GM21737 (cell line): ENCODE measurements around the gene AGER.

ENCODE experiments used
- ATAC-seq: cut with Tn5 transposase; IDR thresholded peaks from one replicate; pipeline ENCODE4 v1.9.1; 2021; ENCODE audit warnings: mild to moderate bottlenecking, moderate library complexity; ENCODE audit not compliant: unreplicated experiment

The AGER gene

DNA sequence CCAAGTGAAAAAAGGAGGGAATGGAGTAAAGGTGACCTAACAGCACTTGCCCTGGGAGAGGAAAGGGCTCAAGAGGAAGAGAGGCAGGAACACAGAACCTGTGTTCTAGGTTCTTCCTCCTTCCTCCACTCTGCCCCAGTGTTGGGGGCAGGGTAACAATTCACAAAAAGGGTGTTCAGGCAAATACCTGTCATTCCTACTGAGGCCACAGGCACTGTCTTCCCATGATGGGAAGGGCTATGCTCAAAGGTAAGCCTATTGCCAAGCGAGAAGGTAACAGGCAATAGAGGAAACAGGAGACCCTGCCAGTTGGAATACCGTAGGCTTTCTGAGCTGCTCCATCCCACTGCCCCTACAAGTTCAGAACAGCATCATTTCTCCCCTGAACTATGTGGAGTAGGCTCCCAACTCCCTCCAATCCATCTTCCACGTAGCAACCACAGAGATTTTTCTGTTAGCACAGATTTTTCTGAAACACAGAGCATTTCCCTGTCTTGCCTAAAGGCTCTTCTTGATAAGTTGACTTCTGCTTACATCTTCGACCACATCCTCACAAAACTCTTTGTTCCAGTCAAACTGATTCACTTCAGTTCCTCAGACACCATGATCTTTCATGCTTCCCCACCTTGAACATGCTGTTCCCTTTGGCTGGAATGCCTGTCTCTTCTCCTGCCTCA lies 10.9 kb downstream of the AGER start:
- no peak for ATAC-seq

DNA sequence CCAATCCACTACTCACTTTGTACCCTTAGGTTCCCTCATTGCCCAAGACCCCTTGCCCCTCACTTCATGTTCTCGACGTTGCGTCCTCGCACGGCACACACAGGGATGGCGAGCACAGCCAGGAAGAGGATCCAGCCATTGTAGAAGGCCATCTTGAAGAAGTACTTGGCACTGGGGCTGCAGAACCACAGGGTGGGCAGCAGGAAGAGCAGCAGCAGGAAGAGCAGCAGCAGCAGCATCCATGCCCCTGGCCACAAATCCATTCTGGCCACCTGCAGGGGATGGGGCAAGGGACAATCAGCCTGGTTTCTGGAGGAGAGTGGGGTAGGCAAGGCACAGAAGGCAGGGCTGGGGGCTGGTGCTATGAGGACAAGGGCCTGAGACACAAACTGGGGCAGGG lies 12.8 kb downstream of the AGER start:
- no peak for ATAC-seq

DNA sequence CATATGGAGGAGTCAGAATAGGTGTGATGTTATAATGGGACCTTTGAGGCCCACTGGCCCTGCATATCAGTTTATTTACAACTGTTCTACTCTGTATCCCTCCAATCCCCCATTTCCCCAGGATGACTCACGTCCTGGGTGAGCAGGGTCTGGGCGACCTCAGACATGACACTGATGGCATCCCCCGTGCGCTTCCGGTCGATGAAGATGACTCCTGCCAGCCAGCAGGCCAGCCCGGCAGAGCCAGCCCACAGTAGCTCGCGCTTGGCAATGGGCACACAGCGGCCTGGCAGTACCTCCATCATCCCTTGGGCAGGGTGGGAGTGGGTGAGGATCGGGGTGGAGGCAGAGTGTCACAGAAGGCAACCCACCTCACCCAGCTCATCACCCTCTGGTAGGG lies 13.8 kb downstream of the AGER start:
- ATAC-seq, result no peak

DNA sequence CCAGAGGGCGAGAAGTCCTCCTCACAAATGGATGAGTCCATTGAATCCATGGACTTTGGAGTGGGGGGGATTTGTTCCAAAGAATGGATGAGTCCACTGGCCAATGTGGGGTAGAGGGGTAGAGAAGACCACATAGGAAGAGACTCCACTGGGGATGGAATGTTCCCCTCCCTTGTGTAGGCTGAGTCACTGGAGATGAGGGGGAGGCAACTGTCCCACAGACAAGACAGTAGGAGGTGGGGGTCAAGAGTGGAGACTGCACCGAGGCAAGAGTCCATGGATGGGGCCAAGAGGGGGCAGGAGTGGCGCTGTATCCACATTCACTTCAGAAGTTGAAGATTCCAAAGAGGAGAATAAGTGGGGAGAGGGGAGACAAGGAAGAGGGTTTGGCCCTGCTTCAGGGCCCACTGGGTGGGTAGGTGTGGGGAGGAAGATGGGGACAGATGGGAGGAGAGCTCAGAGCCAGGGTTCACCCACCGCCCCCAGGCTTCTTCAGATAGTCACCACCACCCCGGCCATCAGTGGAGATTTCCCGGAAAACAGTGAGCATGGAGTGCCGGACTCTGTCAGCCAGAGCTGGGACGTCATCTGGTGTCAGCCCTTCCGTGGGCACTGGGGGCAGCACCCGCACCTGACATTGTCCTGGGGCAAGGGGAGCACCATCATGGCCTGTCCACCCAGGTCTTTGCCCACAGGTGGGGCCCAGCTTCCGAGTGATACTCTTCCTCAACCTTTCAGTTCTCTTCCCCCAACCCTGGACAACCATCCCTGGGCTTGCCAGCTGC lies 15.1 kb downstream of the AGER start:
- no peak for ATAC-seq

DNA sequence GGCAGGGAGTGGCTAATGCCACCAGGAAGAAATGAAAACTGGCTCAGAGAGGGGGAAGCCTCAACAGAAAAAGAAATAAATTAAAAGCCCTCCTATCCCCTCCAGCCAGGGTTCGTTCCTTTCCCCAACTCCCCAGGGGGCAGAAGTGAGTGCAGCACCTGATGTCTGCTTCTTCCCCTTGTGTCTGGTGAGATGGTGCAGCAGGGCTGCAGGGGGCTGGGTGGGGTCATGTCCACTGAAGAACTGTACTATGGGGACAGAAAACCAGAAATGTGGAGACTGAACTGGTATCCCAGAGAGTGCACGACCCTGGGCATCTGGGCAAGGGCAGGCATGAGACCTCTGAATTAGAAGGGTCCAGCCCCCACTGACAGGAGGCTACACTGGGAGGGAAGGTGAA lies 15.7 kb downstream of the AGER start:
- no peak for ATAC-seq

DNA sequence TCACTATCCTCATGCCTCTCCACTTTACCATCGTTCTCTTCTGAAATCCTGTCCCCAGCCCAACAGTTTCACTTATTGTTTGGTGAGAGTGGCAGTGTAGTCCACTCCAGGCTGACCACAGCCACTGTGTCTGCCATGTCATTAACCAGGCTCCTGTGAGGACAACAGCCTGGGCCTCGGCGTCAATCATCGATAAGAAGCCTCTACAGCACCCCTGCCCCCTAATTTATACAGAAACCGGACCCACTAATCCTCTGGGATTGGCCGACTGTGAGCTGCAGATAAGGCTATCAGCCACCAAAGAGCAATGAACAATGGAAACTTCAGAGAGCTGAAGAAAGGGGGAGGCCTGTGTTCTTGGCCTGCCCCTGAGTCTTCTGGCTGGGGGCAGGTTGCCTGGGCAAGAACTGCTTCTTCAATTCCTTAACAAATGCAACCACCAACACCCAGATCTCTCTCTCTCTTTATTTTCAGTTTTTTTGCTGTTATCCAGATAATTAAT lies 16.2 kb downstream of the AGER start:
- ATAC-seq, result no peak

DNA sequence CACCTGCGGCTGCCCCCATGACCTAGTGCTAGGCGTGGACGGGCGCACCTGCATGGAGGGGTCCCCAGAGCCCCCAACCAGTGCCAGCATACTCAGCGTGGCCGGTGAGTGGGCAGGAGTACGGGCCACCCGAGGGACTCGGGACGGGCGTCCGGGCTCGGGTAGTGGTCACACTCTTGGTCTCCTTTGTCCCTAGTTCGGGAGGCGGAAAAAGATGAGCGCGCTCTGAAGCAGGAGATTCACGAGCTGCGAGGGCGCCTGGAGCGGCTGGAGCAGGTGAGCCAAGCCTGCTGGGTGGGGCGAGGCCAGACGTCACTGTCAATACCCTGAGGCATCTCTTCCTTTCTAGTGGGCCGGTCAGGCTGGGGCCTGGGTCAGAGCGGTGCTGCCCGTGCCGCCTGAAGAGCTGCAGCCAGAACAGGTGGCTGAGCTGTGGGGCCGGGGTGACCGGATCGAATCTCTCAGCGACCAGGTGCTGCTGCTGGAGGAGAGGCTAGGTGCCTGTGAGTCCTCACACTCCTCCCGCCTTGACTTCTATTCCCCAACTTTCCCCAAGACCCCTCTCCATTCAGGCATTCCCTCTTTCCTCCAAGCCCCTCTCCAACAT lies 16.8 kb downstream of the AGER start:
- no peak for ATAC-seq

DNA sequence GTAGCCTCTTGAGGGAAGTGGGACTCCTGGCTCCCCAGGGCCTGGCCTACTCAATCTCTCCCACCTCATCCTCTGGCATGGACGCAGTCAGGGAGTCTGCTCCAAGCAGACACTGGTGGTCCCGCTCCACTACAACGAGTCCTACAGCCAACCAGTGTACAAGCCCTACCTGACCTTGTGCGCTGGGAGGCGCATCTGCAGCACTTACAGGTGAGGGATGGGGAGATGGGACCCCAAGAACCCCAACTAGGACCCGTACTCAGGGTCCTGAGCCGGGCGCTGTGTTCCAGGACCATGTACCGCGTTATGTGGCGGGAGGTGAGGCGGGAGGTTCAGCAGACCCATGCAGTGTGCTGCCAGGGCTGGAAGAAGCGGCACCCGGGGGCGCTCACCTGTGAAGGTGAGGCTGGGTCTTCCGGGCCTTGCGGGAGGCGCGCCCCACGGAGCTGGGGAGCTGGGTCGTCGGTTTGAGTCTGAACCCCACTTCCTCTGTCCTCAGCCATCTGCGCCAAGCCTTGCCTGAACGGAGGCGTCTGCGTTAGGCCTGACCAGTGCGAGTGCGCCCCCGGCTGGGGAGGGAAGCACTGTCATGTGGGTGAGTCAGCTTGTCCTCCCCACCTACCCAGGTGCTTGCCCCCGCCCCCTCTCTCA lies 17.5 kb downstream of the AGER start:
- ATAC-seq, result no peak

DNA sequence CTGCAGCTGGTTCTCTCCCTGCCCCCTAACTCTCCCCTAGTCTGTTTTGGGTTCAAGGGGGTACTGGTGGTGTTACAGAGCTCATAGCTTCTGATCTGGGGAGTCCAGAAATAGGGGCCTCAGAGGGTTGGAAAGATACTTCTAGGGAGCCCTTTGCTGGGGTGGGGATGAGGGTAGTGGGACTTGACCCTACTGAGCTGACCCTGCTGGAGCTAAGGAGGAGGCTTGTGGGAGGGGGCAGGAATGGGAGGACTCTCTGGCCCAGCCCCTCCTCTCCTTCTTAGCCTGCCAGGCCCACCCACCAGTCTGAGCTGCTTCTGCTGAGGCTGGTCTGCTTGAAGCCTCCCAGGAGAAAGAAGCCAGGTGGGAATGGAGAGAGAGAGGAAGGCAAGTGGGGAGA lies 19.8 kb downstream of the AGER start, which contains the start of gene EGFL8:
Gene EGFL8 (plus strand): TSS at position 301 of the 400 bp plus-strand sequence. CDS start 1,571 bp downstream, outside the sequence.
- no peak for ATAC-seq

DNA sequence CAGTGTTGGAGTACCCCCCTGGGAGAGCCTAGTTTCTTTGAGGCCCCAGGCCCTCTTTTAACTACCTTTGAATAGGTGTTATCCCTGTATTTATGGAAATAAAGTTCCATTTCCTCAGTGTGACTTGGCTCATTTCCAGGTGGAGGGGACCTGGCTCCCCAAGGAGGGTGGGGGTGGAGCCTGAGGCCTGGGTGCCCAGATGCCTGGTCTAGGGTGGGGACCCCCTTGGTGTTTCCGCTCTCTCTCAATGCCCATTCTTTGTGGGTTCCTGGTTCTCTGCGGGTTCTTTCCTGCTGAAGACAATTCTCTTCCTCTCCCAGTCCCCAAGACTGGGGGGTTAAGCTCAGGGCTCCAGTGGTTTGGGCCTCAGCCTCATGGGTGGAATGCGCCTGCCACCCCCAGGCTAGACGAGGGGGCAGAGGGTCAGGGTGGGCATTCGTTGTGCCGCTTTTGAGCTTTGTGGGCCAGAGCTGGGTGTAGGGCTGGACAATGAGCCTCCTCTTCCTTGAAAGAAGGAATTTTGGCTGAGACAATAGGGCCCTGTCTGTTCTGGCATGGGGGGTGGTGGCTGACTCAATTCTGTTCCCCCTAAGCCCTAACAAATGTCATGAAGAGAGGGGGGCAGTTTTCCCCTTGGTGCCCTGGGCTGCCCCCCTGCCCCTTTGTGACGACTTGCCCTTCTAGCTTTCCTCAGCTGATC lies 20.3 kb downstream of the AGER start:
- no peak for ATAC-seq

DNA sequence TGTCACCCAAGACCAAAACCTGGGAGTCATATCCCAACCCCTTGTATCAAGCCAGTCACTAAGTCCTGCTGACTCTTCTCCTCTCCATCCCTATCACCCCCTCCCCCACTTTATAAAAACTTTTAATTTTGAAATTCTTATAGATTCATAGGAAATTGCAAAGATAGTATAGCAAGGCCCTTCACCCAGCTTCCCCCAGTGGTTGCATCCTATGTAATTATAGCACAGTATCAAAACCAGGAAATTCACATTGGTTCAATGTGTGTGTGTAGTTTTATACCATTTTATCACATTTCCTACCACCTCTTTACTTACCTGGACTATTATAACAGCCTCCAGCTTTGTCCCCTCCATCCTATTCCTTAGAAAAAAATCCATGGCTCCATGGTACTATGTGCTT lies 26.0 kb downstream of the AGER start:
- no peak for ATAC-seq

DNA sequence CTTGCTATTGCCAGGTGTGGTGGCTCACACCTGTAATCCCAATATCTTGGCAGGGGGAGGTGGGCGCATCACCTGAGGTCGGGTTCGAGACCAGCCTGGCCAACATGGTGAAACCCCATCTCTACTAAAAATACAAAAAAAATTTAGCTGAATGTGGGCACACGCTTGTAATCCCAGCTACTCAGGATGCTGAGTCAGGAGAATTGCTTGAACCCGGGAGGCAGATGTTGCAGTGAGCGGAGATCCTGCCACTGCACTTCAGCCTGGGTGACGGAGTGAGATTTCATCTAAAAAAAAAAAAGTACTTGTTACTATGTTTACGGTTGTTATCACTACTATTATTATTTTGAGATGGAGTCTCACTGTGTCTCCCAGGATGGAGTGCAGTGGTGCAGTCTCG lies 27.2 kb downstream of the AGER start:
- ATAC-seq, result no peak

DNA sequence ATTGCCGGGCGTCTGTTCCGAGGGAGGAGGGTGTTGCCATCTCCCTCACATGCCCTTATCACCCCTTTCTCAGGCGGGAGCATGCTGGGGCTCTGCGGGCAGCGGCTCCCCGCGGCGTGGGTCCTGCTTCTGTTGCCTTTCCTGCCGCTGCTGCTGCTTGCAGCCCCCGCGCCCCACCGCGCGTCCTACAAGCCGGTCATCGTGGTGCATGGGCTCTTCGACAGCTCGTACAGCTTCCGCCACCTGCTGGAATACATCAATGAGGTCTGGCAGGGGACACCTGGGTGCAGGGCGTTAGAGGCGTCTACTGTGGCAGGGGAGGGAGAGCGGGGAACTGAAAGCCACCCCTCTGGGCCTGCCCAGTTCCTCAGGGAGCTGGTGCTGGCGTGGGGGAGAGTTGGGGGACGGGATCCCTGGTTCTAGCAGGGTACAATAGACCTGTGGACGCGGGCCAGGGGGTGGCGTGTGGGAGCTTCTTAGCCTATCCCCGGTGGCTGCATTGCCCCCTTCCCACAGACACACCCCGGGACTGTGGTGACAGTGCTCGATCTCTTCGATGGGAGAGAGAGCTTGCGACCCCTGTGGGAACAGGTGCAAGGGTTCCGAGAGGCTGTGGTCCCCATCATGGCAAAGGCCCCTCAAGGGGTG lies 29.4 kb downstream of the AGER start:
- ATAC-seq, result peak; percentile 56

DNA sequence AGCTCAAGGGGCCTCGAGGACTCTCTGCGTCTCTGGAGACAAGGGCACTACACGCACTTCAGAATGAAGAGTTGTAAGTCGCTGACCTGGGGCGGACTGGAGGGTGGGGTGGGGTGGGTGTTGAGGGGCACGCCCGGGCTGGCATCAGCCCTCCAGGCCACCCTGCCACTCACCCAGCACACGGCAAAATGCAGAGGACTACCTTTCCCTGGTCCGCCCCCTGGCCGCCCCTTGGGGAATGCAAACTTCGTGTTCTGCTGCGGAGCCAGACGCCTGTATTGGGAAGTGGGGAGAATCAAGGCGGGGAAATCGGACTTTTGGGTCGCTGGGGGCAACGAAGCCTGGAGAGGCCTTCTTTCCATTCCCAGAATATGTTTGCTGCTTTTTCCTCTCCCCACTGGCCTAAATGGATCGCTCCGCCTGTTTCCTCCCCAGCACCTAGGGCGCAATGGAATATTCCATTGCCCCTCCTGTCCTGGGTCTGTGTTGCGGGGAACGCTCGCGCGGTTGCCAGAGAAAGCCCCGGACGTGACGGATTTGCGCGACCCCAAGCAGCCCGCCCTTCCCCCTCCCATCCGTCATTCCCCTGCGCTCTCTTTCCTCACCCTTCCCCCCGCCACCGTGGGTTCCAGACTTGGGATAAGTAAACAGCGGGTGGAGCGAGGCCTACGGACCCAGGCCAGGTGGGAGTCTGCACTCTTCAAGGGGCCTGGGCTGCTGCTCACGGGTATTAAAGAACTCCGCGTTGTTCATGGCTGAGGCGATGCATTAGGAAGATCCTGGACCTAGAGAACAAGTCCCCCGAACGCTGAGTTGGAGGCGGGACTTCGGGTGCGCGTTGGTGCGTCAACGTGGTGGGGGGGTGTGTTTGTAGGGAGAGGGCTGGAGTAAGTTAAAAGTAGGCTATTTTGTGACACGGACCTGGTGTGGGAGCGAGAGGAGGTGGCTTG lies 30.2 kb downstream of the AGER start, which contains the start of gene PPT2:
Gene PPT2 (plus strand): TSS at position 578 of the 950 bp plus-strand sequence. CDS start 454 bp downstream, outside the sequence.
- ATAC-seq, result peak; percentile 11

DNA sequence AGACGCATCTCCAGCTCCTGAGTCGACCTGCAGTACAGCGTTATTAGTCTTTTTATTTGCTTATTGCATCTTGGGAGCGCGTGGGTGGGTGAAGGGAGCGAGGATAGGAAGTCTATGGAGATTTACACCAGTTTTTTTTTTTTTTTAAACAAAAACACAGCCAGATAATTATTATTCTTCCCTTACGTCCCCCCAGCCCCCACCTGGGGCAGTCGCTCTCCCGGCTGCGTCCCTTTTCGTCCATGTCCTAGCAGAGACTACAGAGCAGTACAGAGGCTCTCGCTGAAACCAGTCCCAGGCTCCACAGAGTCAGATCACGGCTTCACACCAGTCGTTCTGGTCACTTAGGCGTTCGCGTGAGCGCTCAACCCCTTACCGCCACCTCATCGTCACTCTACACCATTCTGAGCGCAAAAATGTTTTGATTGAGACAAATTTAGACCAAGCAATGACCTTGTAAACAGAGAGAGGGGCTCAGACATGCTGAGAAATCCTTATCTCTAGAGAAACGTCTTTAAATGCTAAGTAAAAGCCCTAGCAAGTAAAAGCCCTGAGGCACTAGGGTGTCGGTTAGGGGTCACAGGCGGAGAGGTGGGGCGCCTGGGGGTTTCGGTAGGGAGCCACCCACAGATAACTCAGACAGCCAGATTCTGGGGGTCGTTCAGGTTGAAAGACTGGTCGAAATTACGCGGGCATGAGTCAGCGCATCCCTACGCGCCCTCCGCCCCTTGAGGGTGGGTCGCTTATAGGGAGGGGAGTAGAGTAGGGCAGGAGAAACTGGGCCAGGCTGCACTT lies 31.1 kb downstream of the AGER start:
- ATAC-seq, result no peak

DNA sequence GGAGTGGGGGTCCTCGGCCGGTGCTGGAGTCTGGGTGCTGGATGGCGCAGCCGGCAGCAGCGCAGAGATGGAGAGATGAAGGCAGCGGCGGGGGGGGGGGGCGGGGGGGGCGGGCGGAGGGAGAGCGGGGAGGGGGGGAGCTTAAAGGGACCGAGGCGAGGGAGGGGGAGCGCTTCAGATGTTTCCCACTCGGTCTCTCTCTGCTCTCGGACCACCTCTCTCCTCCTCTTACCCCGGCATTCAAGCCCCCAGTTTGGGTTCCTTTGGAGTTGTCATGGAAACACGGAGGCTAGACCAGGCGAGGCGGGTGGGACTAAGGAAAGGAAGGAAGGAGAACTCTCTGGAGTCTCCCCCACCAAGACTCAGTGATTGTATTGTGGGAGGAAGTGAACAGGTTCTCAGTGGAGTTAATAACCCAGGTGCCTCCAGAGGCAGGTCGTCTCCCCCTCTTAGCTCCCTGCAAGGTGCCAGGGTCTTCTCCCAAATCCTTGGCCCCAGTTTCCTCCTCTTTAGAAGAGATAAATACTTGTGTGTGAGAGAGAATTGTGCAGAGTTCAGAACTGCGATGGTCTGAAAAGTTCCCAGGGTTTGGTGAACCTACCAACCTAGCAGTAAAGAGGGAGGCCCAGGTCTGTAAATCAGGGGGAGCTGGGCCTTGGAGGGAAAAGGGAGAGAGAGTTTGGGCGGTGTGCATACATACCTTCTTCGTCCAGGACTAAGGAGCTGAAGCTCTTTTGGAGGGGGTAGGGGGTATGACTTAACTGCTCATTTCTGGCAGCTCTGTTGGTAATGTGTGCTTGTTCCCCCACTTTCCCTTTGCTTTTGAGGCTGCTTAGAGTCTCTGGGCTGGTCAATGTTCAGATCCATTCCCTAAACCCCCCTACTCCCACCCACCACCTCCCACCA lies 31.9 kb downstream of the AGER start, which contains the start of gene PRRT1:
Gene PRRT1 (minus strand): TSS at position 77 of the 906 bp plus-strand sequence. CDS start 112 bp downstream, outside the sequence.
- ATAC-seq, result no peak
